Activated T-cell treated with anti-CD3 and anti-CD28 coated beads, Interleukin-2, amount 50 U/mL, for 1 hour (primary cell): ENCODE data around the gene LRIG3.

Experiments used
- DNase-seq: peaks from one replicate; pipeline ENCODE4 v3.0.0-alpha.2; 2020

The LRIG3 gene

DNA sequence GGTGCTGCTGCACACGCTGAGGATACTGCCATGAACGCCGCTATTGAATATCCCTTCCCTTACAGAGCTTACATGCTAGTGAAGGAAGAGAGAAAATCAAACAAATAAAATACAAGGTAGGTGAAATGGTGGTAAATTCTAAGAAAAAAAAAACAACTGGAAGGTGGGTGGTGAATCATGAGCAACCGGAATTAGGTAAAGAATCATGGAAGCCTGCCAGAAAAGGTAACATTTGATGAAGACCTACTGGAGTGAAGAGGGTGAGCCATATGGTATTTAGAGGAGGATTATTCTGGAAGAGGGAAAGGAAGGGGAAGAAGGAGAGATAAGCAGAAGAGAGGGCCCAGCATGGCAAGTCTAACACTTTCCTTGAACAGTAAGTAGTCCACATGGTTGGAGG is 76.1 kb downstream of the LRIG3 start:
- DNase-seq: no peak

DNA sequence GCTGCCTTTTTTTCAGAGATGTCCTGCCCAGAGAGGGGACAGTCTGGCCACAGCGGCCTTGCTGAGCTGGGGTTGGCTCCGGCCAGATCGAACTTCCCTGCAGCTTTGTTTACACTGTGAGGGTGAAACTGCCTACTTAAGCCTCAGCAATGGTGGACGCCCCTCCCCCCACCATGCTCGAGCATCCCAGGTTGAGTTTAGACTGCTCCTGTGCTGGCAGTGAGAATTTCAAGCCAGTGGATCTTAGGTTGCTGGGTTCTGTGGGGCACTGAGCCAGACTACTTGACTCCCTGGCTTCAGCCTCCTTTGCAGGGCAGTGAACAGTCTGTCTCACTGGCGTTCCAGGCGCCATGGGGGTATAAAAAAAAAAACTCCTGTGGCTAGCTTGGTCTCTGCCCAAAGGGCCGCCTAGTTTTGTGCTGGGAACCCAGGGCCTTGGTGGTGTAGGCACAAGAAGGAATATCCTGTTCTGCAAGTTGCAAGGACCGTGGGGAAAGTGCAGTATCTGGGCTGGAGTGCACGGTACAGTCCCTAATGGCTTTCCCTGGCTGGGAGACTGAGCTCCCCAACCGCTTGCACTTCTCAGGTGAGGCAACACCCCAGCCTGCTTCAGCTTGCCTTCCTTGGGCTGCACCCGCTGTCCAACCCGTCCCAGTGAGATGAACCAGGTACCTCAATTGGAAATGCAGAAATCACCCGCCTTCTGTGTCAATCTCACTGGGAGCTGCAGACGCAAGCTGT is 79.1 kb downstream of the LRIG3 start:
- DNase-seq: no peak

DNA sequence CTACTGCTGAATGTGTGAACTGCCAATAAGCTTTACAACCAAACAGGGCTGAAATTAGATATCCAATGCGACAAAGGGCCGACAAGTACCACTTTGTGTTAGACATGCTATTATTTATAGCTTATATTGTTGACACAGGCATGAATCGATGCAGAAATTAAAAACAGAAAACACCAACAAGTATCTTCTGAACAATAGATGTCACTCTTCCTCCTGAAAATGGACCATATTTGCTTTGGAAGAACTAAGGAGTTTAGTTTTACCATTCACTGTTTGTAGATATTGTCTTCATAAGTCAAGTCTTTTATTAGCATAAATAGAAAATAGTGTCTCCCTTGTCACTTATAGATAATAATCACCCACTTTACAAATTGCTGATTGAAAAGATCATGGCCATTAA is 86.5 kb downstream of the LRIG3 start:
- DNase-seq: no peak

DNA sequence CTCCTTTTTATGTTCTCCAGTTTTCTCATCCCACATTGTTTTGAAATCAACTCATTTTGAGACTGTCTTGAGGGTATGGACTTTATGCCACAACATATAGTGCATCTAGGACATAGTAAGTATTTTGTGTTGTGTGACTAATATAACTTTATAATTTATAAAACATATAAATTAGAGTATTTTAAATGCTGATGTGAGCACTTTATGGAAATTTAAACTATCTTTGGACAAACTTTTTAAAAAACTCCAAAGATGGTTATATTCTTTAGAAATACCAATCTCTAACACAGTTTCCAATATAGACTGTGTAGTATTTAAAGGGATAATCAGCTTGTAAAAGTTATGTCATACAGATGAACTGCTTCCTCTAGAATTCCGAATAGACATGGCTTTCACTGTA is 87.4 kb downstream of the LRIG3 start:
- no peak for DNase-seq
